ENCODE measurements around the gene RAG1.

DNA sequence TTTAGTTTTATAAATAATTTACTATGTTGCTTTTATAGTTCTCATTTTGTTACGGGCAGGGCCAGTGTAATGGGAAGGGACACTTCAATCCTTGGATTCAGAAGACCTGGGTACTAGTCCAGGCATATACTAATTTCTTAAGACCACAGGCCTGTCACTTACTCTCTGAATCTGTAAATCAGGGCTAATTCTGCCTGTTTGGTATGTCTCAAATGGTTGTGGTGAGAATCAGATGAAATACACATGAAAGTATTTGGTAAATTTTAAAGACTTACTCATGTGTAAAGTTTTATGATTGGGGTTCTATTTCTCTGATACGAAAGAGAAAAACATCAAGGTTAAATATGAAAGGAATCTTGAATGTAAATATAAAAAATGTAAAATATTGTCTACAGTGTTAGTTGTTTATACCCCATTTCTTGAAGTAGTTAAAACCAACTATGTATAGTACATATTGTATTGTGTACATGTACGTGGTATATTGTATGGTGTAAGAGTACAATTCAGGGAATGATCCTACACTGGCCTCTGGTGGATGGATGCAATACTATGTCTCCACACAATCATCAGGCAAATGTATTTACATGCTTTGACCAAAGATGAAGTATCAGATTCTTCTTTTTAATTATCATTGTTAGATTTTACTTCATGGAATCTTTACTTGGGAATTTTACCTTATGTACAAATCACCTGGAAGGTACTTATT lies 54.8 kb downstream of the RAG1 start:
- TF ChIP-seq POLR2AphosphoS5 (IDR thresholded peaks at IDR 0.05; ENCODE audit: low read depth, low read length), result no peak
- no peak for TF ChIP-seq POLR2A (IDR thresholded peaks at IDR 0.05; ENCODE audit: low read depth, low read length)
